GM19455 (cell line): ENCODE results near the gene ALDH1A2.
"Not testable (repeated sequence)": the region's sequence is repeated elsewhere in the genome, so short reads cannot be mapped to it uniquely, and the experiment has no call there.

Source experiments
- ATAC-seq: cut with Tn5 transposase; IDR thresholded peaks from one replicate; pipeline ENCODE4 v1.9.1; 2021; ENCODE audit not compliant: unreplicated experiment

The ALDH1A2 gene

GRCh38 chr15:58043192-58043903 lies 22.2 kb downstream of the ALDH1A2 start:
- ATAC-seq = no peak

DNA sequence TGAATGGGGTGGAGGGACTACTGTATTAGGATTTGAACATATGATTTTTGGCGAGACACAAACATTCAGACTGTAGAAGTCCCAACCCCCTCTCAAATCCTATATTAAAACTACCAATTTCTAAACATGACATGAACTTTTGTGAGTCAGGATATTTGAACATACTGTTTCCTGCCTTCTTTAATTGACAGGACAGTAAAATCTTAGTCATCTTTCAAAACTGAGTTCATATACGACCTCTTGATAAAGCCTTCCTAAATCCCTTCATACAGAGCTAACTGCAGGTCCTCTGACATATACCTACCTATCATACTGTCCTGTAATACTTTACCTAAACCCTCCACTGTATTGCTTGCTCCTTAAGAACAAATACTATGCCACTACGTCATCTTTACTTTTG lies 23.5 kb downstream of the ALDH1A2 start:
- ATAC-seq = no peak

DNA sequence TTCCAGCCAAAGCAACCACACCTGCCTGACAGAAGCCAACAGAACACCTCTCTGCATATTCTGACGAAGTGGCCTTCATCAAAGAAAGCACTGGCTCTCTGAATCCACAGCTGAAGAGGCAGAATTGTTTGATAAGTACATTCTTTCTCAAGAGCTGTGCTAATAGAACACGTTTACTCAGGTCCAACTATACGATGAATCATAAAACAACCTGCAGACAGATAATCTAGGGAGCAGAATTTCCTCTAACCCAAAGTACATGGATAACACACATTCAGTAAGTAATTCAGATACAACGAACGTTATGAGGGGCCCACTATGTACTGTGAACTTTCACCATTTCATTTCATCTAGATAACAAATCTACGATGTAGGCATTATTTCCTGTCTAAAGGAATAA lies 25.4 kb downstream of the ALDH1A2 start:
- ATAC-seq = no peak

GRCh38 chr15:58039079-58040035 lies 26.2 kb downstream of the ALDH1A2 start:
- no peak for ATAC-seq

DNA sequence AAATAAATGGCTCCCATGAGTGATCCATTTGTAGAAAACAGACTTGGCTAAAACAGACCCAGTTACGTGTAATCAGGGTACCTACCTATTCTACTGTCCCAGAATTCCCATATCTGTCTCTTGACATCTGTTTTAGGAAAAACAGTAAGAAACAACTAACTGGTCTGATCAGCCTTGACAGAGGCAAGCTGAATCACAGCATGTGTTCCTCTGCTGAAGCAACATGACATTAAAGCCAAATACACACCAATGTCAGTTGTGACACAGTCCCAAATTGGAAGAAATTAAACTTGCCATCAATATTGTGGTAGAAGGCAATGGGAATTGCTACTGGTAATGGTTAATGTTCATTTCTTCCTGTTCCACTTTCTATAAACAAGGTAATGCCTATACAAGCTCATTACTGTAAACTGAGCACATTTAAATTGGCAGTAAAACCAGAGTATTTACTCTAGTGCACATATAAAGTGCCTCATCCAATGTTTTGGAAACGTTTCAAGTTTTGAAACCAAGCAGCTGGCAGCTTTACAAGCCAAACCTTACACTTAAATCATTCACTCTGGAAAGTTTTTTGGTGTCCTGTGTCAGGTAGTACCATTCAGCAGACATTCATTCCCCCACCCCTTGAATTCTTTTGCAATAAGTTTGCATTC lies 27.0 kb downstream of the ALDH1A2 start:
- ATAC-seq = no peak

GRCh38 chr15:58037723-58038301 lies 27.7 kb downstream of the ALDH1A2 start:
- no peak for ATAC-seq

GRCh38 chr15:58036579-58036978 lies 28.9 kb downstream of the ALDH1A2 start:
- no peak for ATAC-seq

DNA sequence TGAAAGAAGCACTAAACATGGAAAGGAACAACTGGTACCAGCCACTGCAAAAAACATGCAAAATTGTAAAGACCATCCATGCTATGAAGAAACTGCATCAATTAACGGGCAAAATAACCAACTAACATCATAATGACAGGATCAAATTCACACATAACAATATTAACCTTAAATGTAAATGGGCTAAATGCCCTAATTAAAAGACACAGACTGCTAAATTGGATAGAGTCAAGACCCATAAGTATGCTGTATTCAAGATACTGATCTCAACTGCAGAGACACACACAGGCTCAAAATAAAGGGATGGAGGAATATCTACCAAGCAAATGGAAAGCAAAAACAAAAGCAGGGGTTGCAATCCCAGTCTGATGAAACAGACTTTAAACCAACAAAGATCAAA lies 37.1 kb downstream of the ALDH1A2 start:
- ATAC-seq = not testable (repeated sequence)

DNA sequence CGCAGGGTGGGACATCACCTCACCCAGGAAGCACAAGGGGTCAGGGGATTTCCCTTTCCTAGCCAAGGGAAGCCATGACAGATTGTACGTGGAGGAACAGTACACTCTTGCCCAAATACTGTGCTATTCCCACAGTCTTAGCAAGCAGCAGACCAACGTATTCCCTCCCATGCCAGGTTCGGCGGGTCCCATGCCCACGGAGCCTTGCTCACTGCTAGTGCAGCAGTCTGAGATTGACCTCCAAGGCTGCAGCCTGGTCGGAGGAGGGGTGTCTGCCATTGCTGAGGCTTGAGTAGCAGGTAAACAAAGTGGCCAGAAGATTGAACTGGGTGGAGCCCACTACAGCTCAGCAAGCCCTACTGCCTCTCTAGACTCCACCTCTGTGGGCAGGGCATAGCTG lies 39.0 kb downstream of the ALDH1A2 start:
- ATAC-seq = no peak

DNA sequence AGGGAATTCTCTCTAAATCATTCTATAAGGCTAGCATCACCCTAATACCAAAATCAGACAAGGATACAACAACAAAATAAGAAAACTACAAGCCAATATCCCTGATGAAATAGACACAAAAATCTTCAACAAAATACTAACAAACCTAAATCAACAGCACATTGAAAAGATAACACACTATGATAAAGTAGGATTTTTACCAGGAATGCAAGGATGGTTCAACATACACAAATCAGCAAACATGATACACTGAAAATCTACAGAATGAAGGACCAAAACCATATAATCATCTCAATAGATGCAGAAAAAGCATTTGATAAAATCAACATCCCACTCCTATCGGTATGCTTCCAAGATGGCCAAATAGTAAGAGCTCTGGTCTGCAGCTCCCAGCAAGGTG lies 39.5 kb downstream of the ALDH1A2 start:
- ATAC-seq = no peak

DNA sequence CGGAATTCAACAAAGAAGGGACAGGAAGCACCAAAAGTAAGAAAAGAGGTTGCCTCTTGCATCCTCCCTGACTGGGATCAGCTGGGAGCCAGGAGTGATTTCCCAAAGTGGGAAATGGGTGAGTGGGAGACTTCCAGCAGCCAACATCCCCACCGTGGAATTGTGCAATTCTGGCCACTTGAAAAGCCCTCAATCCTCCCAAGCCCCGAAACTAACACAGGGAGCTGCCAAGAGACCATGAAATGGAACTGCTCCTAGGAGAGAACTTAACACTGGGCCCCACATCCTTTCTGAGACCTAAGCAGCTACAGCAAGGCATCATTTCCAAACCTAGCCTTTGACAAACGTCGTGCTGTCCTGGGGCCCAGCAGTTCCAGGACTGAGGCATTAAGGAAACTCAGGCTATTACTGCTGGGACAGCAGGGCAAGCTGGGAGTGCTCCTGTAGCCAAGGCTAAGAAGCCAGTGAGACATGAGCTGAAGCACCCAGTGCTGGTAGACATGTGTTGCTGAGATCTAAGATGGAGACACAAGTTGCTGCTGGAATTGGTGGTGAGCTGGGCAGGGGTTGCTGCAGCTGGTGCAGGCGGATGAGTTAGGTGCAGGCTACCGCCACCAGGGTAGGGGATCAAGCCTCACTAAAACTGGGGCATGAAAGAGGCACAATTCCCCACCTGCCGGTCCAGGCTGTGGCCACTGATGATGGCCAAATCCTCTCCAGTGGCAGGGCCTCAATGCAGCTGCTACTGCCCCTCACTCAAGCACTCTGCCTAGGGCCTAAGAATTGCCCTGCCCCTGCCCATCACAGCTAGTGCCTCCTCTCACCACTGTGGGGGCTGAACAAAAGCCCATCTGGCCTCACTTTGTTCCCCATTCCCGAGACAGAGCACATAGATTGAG lies 43.9 kb downstream of the ALDH1A2 start:
- ATAC-seq = no peak

DNA sequence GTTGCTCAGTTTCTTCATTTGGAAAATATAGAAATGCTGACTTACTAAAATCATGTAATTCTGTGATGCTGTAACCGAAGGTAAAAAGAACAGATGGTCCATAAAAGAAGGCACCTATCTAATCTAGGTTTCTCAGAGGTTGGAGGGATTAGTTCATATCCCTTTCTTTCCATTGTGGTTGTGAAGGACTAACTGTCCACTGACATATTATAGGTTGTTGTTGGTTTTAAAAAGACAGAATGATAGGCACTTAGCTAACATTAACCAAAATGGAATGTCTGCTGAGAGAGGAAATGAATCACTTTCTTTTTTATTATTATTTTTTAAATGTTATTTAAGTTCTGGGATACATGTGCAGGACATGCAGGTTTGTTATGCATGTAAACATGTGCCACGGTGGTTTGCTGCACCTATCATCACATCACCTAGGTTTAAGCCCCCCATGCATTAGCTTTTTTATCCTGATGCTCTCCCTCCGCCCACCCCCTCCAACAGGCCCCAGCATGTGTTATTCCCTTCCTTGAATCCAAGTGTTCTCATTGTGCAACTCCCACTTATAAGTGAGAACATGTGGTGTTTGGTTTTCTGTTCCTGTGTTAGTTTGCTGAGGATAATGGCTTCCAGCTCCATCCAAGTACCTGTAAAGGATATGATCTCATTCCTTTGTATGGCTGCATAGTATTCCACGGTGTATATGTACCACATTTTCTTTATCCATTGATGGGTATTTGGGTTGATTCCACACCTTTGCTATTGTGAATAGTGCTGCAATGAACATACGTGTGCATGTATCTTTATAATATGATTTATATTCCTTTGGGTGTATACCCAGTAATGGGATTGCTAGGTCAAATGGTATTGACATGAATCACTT lies 45.8 kb downstream of the ALDH1A2 start:
- no peak for ATAC-seq

GRCh38 chr15:58017869-58018268 lies 47.6 kb downstream of the ALDH1A2 start:
- no peak for ATAC-seq

DNA sequence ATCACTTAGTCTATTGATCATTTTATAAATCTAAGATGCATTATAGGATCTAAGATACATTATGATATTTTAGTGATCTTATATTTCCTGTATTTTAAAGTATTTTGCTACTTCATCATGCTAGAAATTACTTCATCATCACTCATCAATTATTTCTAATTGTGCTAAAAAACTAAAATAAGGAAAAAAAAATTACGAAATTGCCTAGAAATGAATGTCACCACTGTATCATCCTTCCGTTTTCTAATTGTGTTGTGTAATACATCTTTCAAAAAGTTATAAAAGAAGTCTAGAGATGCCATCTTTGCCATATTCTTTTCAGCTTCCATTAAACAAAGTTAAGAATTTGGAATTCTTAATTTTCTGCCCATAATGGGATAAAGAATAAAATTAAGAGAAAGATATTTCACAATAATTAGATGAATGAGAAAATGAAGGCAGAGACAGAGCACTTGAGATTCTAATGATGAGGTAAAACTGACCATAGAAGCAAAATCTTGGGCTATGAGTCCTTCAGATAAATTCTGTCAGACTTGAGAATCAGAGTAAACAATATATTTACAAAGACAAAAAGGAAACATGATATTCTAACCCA lies 48.8 kb downstream of the ALDH1A2 start:
- ATAC-seq = no peak

GRCh38 chr15:58015565-58015964 lies 49.9 kb downstream of the ALDH1A2 start:
- no peak for ATAC-seq

DNA sequence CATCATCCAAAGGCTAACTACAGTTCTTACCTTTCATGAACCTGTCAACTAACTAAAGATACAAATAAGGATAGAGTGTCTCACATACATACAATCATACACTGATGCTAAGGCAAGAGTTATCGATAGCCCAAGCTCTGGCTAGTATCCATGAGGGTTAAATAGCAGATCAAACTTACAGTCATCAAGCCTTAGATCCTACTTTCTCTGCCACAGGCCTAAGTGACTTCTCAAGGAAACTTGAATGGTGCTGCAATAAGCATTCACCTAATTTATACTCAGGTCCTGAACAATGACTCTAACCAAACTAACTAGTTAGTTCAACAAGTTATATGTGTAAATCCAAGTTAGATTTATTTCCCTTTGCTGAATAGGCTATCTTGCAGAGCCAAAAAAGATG lies 51.0 kb downstream of the ALDH1A2 start:
- no peak for ATAC-seq

GRCh38 chr15:58014040-58014439 lies 51.5 kb downstream of the ALDH1A2 start:
- no peak for ATAC-seq

DNA sequence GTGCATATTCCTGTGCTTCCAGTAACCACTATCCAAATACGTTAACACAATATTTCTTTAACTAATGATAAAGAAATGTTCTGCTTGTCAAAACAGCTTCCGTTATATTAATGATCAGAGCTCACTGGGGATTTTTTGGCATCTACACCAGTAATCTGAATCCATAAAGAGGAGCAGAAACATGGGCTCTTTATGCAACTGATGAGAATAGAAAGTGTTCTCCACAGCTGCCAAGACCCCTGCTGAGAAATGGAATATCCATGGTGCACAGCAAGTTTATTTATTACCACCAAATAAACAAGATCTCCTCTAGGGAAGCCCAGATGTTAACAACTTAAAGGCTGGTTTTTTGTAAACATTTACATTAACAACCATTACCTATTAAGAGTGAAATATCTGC lies 54.5 kb downstream of the ALDH1A2 start:
- ATAC-seq = no peak

- no peak for ATAC-seq
These were observed 61.7 kb downstream of the ALDH1A2 start for GRCh38 chr15:58003810-58004209.
